ENCODE results near the gene NOL4L. TPM values are rescaled to one million over a fixed set of nuclear protein-coding genes. Genes with fewer than 3 reads are reported as not detected.

NOL4L gene
- total RNA-seq, 1 donor from 2014 or later = 30.5 TPM

- Mint-ChIP-seq H3K9me3 (ENCODE audit: unreplicated experiment) (no peaks in the 10 kb centered on the region), H3K27ac (ENCODE audit: unreplicated experiment) (no peak overlapping the region), H3K4me3 (ENCODE audit: unreplicated experiment) (no peak overlapping the region), H3K36me3 (ENCODE audit: unreplicated experiment) (peaks cover 5% of the 10 kb centered on the region), H3K4me1 (ENCODE audit: unreplicated experiment) (peaks cover 36% of the 10 kb centered on the region), H3K27me3 (ENCODE audit: unreplicated experiment) (no peaks in the 10 kb centered on the region)
- DNase-seq (ENCODE audit: extremely low spot score, unreplicated experiment) = no peak
- TF ChIP-seq CTCF (IDR thresholded peaks at IDR 0.05) = no peak
Observed at GRCh38 chr20:32528905-32529670, 56.0 kb downstream of the NOL4L start.

DNA sequence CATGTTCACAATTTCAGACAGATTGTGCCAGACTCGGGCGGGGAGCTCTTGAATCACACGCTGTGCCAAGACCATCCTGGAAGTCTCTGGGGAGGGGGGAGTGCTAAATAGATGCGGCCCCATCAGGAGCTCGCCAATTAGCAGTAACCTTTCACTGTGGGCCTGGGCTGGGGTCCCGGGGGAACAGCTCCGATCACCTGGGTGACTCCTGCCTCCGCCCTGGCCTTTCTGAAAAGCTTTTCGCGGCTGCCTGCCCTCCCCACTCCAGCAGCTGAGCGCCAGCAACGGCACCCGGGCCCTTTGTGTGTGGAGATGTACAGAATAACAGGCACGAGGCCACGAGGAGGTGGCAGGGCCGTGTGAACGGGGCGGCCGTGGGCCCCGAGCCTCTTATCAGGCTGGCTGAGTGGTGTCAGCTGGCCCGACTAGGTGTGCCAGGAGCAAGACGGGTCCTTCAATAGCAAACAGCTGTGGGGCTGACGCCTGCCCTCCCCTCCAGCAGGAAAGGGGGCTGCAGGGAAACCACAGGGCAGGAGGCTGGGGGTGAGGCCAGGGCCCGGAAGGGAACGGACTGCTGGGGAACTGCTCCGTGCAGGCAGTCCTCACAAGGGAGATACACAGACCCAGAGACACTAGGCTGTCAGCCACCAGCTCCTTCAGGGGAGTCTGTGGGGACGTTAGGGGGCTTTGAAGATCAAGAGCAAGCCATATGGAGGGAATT, 56.8 kb downstream of the NOL4L start:
- peaks cover 5% of the 10 kb centered on the region for H3K36me3 Mint-ChIP-seq (ENCODE audit: unreplicated experiment)
- peaks cover 43% of the 10 kb centered on the region for H3K4me1 Mint-ChIP-seq (ENCODE audit: unreplicated experiment)
- no peaks in the 10 kb centered on the region for H3K27me3 Mint-ChIP-seq (ENCODE audit: unreplicated experiment)
- DNase-seq (ENCODE audit: extremely low spot score, unreplicated experiment) = no peak
- peak overlapping the region; percentile 75 for H3K27ac Mint-ChIP-seq (ENCODE audit: unreplicated experiment)
- no peak overlapping the region for H3K4me3 Mint-ChIP-seq (ENCODE audit: unreplicated experiment)
- no peaks in the 10 kb centered on the region for H3K9me3 Mint-ChIP-seq (ENCODE audit: unreplicated experiment)
- TF ChIP-seq CTCF (IDR thresholded peaks at IDR 0.05) = no peak

- peaks cover 5% of the 10 kb centered on the region for H3K36me3 Mint-ChIP-seq (ENCODE audit: unreplicated experiment)
- H3K4me1 Mint-ChIP-seq (ENCODE audit: unreplicated experiment) = peaks cover 51% of the 10 kb centered on the region
- DNase-seq (ENCODE audit: extremely low spot score, unreplicated experiment) = no peak
- TF ChIP-seq CTCF (IDR thresholded peaks at IDR 0.05) = no peak
- H3K27ac Mint-ChIP-seq (ENCODE audit: unreplicated experiment) = peak overlapping the region; percentile 75
- no peaks in the 10 kb centered on the region for H3K9me3 Mint-ChIP-seq (ENCODE audit: unreplicated experiment)
- H3K27me3 Mint-ChIP-seq (ENCODE audit: unreplicated experiment) = no peaks in the 10 kb centered on the region
- H3K4me3 Mint-ChIP-seq (ENCODE audit: unreplicated experiment) = no peak overlapping the region
Observed at GRCh38 chr20:32527447-32528055, 57.6 kb downstream of the NOL4L start.

- Mint-ChIP-seq H3K4me3 (ENCODE audit: unreplicated experiment) (no peak overlapping the region), H3K4me1 (ENCODE audit: unreplicated experiment) (peaks cover 55% of the 10 kb centered on the region), H3K36me3 (ENCODE audit: unreplicated experiment) (peaks cover 5% of the 10 kb centered on the region), H3K27ac (ENCODE audit: unreplicated experiment) (peak overlapping the region; percentile 75), H3K9me3 (ENCODE audit: unreplicated experiment) (no peaks in the 10 kb centered on the region), H3K27me3 (ENCODE audit: unreplicated experiment) (no peaks in the 10 kb centered on the region)
- no peak for DNase-seq (ENCODE audit: extremely low spot score, unreplicated experiment)
- no peak for TF ChIP-seq CTCF (IDR thresholded peaks at IDR 0.05)
Observed at GRCh38 chr20:32527052-32527446, 58.1 kb downstream of the NOL4L start.

DNA sequence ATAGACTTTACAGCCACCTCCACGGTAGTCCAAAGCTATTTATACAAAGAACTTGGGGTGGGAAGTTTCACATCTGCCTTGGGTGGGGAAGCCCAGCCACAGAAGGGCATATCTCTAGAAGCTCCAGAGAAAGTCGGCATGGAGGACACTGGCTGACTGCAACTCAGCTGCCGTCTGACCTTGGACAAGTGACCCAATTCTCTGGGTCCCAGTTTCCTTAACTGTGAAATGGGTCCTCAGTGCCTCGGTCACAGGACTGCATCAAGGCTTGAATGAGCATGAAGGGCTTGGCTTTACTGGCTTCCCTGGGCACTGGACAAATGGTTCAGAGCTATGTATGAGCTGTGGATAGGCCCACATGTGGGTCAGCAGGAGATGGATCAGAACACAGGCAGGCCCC, 58.6 kb downstream of the NOL4L start:
- no peaks in the 10 kb centered on the region for H3K9me3 Mint-ChIP-seq (ENCODE audit: unreplicated experiment)
- H3K4me3 Mint-ChIP-seq (ENCODE audit: unreplicated experiment) = no peak overlapping the region
- DNase-seq (ENCODE audit: extremely low spot score, unreplicated experiment) = no peak
- H3K27ac Mint-ChIP-seq (ENCODE audit: unreplicated experiment) = no peak overlapping the region
- H3K4me1 Mint-ChIP-seq (ENCODE audit: unreplicated experiment) = peaks cover 58% of the 10 kb centered on the region
- TF ChIP-seq CTCF (IDR thresholded peaks at IDR 0.05) = no peak
- H3K27me3 Mint-ChIP-seq (ENCODE audit: unreplicated experiment) = no peaks in the 10 kb centered on the region
- H3K36me3 Mint-ChIP-seq (ENCODE audit: unreplicated experiment) = peaks cover 5% of the 10 kb centered on the region
